ENCODE measurements around the gene HMX1. TPM values are rescaled to one million over a fixed set of nuclear protein-coding genes. Genes with fewer than 3 reads are reported as not detected.

The HMX1 gene
- total RNA-seq, 1 donor from 2014 or later, result not detected

GRCh38 chr4:8879574-8879973 lies 7.9 kb upstream of the HMX1 start:
- no peak for DNase-seq (ENCODE audit: low read depth)
- H3K4me3 ChIP-seq (ENCODE audit: low read depth, low read length), result no peak overlapping the region
- TF ChIP-seq, protein P1, sequence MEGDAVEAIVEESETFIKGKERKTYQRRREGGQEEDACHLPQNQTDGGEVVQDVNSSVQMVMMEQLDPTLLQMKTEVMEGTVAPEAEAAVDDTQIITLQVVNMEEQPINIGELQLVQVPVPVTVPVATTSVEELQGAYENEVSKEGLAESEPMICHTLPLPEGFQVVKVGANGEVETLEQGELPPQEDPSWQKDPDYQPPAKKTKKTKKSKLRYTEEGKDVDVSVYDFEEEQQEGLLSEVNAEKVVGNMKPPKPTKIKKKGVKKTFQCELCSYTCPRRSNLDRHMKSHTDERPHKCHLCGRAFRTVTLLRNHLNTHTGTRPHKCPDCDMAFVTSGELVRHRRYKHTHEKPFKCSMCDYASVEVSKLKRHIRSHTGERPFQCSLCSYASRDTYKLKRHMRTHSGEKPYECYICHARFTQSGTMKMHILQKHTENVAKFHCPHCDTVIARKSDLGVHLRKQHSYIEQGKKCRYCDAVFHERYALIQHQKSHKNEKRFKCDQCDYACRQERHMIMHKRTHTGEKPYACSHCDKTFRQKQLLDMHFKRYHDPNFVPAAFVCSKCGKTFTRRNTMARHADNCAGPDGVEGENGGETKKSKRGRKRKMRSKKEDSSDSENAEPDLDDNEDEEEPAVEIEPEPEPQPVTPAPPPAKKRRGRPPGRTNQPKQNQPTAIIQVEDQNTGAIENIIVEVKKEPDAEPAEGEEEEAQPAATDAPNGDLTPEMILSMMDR (conservative IDR thresholded peaks at IDR 0.05; ENCODE audit: low read depth, low read length), result no peak

DNA sequence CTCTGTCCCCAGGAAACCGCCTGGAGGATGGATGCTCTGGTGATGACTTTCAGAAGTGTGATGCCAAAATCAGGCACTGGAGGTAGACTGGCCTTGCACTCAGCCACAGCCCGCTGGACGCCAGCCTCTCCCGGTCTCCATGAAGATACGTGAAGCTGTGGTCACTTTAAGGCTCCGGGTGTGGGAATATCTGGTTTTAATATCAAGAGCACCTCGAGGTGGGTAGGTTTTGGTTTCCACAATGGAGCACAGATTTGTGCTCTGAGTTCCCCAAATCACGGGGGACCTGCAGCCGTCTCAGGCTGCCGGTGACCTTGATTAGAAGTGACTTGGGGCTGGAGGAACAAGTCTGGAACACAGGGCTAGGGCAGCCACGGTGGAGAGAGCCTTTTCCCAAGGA lies 6.8 kb upstream of the HMX1 start:
- TF ChIP-seq, protein P1 (conservative IDR thresholded peaks at IDR 0.05; ENCODE audit: low read depth, low read length), result no peak
- no peak overlapping the region for H3K4me3 ChIP-seq (ENCODE audit: low read depth, low read length)
- no peak for DNase-seq (ENCODE audit: low read depth)

- TF ChIP-seq, protein P1 (conservative IDR thresholded peaks at IDR 0.05; ENCODE audit: low read depth, low read length), result no peak
- DNase-seq (ENCODE audit: low read depth), result no peak
- H3K4me3 ChIP-seq (ENCODE audit: low read depth, low read length), result no peak overlapping the region
Observed at GRCh38 chr4:8877780-8878040, 6.1 kb upstream of the HMX1 start.

GRCh38 chr4:8876982-8877779 lies 5.5 kb upstream of the HMX1 start:
- no peak overlapping the region for H3K4me3 ChIP-seq (ENCODE audit: low read depth, low read length)
- TF ChIP-seq, protein P1 (conservative IDR thresholded peaks at IDR 0.05; ENCODE audit: low read depth, low read length), result no peak
- no peak for DNase-seq (ENCODE audit: low read depth)

GRCh38 chr4:8874896-8875680 lies 3.4 kb upstream of the HMX1 start:
- TF ChIP-seq, protein P1 (conservative IDR thresholded peaks at IDR 0.05; ENCODE audit: low read depth, low read length), result no peak
- DNase-seq (ENCODE audit: low read depth), result no peak
- no peak overlapping the region for H3K4me3 ChIP-seq (ENCODE audit: low read depth, low read length)

GRCh38 chr4:8874003-8874895 lies 2.6 kb upstream of the HMX1 start:
- DNase-seq (ENCODE audit: low read depth), result no peak
- no peak overlapping the region for H3K4me3 ChIP-seq (ENCODE audit: low read depth, low read length)
- TF ChIP-seq, protein P1 (conservative IDR thresholded peaks at IDR 0.05; ENCODE audit: low read depth, low read length), result no peak

Data from epithelial cell of proximal tubule (primary cell).